HG03439 (cell line): ENCODE data around the gene C5orf63.
"Not testable (repeated sequence)": the region's sequence is repeated elsewhere in the genome, so short reads cannot be mapped to it uniquely, and the experiment has no call there.

ENCODE experiments used
- ATAC-seq: cut with Tn5 transposase; IDR thresholded peaks from one replicate; pipeline ENCODE4 v1.9.1; 2021; ENCODE audit warnings: mild to moderate bottlenecking, moderate library complexity; ENCODE audit not compliant: unreplicated experiment

C5orf63 gene

GRCh38 chr5:127072861-127073846, at the start of gene C5orf63:
Gene C5orf63, minus strand, starts transcription at chr5:127073502. Its CDS starts 14,507 bp downstream, at chr5:127058995.
- ATAC-seq = peak; percentile 98

GRCh38 chr5:127112347-127112864, 39.1 kb upstream of the C5orf63 start:
- ATAC-seq = no peak

- no peak for ATAC-seq
Measured at GRCh38 chr5:127111112-127111511, 37.8 kb upstream of the C5orf63 start.

- ATAC-seq = not testable (repeated sequence)
Measured at GRCh38 chr5:127108624-127109260, 35.4 kb upstream of the C5orf63 start.

GRCh38 chr5:127101935-127102334, 28.6 kb upstream of the C5orf63 start:
- ATAC-seq = no peak

GRCh38 chr5:127101533-127101932, 28.2 kb upstream of the C5orf63 start:
- ATAC-seq = no peak

- no peak for ATAC-seq
Measured at GRCh38 chr5:127098241-127098640, 24.9 kb upstream of the C5orf63 start.

GRCh38 chr5:127097278-127097677, 24.0 kb upstream of the C5orf63 start:
- no peak for ATAC-seq

- ATAC-seq = no peak
Measured at GRCh38 chr5:127096328-127096993, 23.2 kb upstream of the C5orf63 start.

GRCh38 chr5:127094161-127094814, 21.0 kb upstream of the C5orf63 start:
- no peak for ATAC-seq

GRCh38 chr5:127092690-127093089, 19.4 kb upstream of the C5orf63 start:
- ATAC-seq = no peak

GRCh38 chr5:127089191-127089590, 15.9 kb upstream of the C5orf63 start:
- ATAC-seq = no peak

GRCh38 chr5:127088251-127088650, 14.9 kb upstream of the C5orf63 start:
- ATAC-seq = no peak

GRCh38 chr5:127086589-127086988, 13.3 kb upstream of the C5orf63 start:
- no peak for ATAC-seq

- ATAC-seq = no peak
Measured at GRCh38 chr5:127085796-127086195, 12.5 kb upstream of the C5orf63 start.

GRCh38 chr5:127085371-127085770, 12.1 kb upstream of the C5orf63 start:
- ATAC-seq = no peak

GRCh38 chr5:127084656-127085055, 11.4 kb upstream of the C5orf63 start:
- no peak for ATAC-seq

- no peak for ATAC-seq
Measured at GRCh38 chr5:127083711-127084110, 10.4 kb upstream of the C5orf63 start.

GRCh38 chr5:127079994-127080491, 6.7 kb upstream of the C5orf63 start:
- no peak for ATAC-seq

- no peak for ATAC-seq
Measured at GRCh38 chr5:127077366-127077765, 4.1 kb upstream of the C5orf63 start.
